ENCODE measurements around the gene INAFM1. TPM values are rescaled to one million over a fixed set of nuclear protein-coding genes. Genes with fewer than 3 reads are reported as not detected.
A peak's percentile ranks its signal among the peaks of the same experiment; 100 is the strongest.
"Not testable (repeated sequence)": the region's sequence is repeated elsewhere in the genome, so short reads cannot be mapped to it uniquely, and the experiment has no call there.

Gene INAFM1
- total RNA-seq, 1 donor from 2014 or later = 4.8 TPM

DNA sequence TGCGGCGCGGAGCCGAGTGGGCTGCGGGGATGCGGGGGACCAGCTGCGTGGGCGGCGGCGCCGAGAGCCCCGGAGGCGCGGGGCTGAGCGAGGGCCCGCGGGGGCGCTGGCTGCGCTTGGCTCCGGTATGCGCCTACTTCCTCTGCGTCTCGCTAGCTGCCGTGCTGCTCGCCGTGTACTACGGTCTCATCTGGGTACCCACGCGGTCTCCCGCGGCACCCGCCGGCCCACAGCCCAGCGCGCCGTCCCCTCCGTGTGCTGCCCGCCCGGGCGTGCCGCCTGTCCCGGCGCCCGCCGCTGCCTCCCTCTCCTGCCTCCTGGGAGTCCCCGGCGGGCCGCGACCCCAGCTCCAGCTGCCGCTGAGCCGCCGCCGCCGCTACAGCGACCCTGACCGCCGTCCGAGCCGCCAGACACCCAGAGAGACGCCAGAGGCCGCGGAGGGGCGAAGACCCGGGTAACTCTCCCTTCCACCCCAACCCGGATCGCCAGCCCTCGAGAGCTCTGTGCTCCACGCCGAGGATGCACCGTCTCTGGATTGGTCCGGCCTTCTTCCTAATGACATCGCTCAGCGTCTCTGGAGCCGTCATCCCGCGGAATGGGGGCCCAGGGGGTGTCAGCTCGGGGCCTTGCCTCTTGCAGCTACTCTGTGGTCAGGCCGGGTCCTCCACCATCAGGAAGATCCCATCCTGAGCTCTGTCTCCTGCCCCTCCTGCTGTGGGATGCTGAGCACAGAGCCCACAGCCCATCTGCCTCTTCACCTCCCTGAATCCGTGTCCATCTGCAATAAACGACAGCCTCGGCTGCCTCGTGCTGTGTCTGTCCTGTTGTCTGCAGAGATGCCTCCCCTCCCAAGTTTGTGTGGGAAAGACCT lies 441 bp downstream of the INAFM1 start:
- H3K27me3 Mint-ChIP-seq (ENCODE audit: unreplicated experiment) = peaks cover 17% of the 10 kb centered on the region
- peak overlapping the region; percentile 81 for H3K4me3 Mint-ChIP-seq (ENCODE audit: unreplicated experiment)
- TF ChIP-seq, protein P1, sequence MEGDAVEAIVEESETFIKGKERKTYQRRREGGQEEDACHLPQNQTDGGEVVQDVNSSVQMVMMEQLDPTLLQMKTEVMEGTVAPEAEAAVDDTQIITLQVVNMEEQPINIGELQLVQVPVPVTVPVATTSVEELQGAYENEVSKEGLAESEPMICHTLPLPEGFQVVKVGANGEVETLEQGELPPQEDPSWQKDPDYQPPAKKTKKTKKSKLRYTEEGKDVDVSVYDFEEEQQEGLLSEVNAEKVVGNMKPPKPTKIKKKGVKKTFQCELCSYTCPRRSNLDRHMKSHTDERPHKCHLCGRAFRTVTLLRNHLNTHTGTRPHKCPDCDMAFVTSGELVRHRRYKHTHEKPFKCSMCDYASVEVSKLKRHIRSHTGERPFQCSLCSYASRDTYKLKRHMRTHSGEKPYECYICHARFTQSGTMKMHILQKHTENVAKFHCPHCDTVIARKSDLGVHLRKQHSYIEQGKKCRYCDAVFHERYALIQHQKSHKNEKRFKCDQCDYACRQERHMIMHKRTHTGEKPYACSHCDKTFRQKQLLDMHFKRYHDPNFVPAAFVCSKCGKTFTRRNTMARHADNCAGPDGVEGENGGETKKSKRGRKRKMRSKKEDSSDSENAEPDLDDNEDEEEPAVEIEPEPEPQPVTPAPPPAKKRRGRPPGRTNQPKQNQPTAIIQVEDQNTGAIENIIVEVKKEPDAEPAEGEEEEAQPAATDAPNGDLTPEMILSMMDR (IDR thresholded peaks at IDR 0.05; ENCODE audit: unreplicated experiment) = no peak
- peaks cover 14% of the 10 kb centered on the region for H3K36me3 Mint-ChIP-seq (ENCODE audit: low read depth, unreplicated experiment)
- peak overlapping the region; percentile 67 for H3K27ac Mint-ChIP-seq (ENCODE audit: unreplicated experiment)
- peaks cover 15% of the 10 kb centered on the region for H3K4me1 Mint-ChIP-seq (ENCODE audit: unreplicated experiment)
- DNase-seq (ENCODE audit: low spot score) = peak; percentile 28
- H3K9me3 Mint-ChIP-seq (ENCODE audit: unreplicated experiment) = no peaks in the 10 kb centered on the region

DNA sequence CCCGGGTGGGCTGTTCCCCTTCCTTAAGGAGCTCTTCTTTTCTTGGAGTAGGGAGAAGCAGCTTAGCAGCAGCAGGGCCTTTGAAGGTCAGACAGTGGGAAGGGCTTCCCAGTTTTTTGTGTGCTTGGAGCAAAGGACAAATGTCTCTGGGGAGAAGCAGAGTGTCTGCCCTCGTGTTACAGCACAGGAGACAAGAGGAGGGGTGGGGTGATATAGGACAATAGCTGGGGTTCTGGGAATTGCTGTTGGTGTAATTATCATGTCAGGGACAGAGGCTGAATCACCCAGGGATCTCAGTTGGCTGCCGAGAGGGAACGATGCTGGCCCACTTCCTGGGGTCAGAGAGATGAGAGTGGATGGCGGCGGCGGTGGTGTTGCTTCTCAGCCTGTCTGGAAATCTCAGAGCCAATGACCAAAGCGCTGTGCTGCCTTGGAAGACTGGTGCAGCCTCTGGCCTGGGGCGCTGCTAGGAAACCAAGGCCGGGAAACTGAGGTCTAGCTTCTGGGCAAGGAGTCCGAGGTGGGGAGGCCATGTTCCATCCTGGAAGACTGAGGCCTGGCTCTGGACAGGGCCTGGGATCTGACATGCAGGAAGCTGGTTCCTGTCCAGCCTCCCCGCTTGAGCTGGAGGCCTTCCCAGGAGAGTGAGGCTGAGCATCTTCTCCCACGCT lies 1.2 kb downstream of the INAFM1 start:
- no peaks in the 10 kb centered on the region for H3K9me3 Mint-ChIP-seq (ENCODE audit: unreplicated experiment)
- no peak for DNase-seq (ENCODE audit: low spot score)
- H3K27ac Mint-ChIP-seq (ENCODE audit: unreplicated experiment) = peak overlapping the region; percentile 67
- peaks cover 15% of the 10 kb centered on the region for H3K4me1 Mint-ChIP-seq (ENCODE audit: unreplicated experiment)
- peaks cover 17% of the 10 kb centered on the region for H3K27me3 Mint-ChIP-seq (ENCODE audit: unreplicated experiment)
- H3K4me3 Mint-ChIP-seq (ENCODE audit: unreplicated experiment) = peak overlapping the region; percentile 81
- H3K36me3 Mint-ChIP-seq (ENCODE audit: low read depth, unreplicated experiment) = peaks cover 11% of the 10 kb centered on the region
- TF ChIP-seq, protein P1 (IDR thresholded peaks at IDR 0.05; ENCODE audit: unreplicated experiment) = no peak

DNA sequence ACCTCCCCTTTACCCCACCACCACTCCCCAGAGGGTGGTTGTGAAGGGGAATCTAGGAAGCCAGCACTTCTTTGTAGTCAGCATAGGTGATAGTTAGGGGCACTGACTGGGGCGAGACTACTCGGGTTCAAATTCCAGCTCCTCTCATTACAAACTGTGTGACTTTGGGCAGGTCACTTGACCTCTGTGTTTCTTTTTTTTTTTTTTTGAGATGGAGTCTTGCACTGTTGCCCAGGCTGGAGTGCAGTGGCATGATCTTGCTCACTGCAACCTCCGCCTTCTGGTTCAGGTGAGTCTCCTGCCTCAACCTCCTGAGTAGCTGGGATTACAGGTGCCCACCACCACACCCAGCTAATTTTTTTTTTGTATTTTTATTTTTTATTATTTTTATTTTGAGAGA lies 1.8 kb downstream of the INAFM1 start:
- not testable (repeated sequence) for H3K9me3 Mint-ChIP-seq (ENCODE audit: unreplicated experiment); DNase-seq (ENCODE audit: low spot score); H3K27ac Mint-ChIP-seq (ENCODE audit: unreplicated experiment); H3K4me3 Mint-ChIP-seq (ENCODE audit: unreplicated experiment)
- peaks cover 11% of the 10 kb centered on the region for H3K36me3 Mint-ChIP-seq (ENCODE audit: low read depth, unreplicated experiment)
- H3K27me3 Mint-ChIP-seq (ENCODE audit: unreplicated experiment) = peaks cover 17% of the 10 kb centered on the region
- peaks cover 15% of the 10 kb centered on the region for H3K4me1 Mint-ChIP-seq (ENCODE audit: unreplicated experiment)

DNA sequence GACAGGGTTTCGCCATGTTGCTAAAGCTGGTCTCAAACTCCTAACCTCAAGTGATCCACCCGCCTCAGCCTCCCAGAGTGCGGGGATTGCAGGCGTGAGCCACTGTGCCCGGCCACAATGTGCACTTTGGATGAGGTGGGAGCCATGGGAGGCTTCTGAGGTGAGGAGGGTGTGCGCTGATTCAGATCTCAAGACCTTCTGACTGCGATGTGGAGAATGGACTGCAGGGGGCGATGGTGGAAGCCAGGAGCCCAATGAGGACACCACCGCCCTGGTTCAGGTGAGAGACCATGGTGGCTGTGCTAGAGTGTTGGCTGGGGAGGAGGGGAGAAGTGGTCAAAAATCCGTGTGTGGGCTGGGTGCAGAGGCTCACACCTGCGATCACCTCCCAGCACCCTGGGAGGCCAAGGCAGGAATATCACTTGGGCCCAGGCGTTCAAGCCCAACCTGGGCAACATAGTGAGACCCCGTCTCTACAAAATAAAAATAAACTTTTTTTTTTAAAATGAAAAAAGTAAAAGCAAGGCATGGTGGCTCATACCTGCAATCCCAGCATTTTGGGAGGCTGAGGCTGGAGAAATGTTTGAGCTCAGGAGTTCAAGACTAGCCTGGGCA lies 5.6 kb downstream of the INAFM1 start:
- H3K4me3 Mint-ChIP-seq (ENCODE audit: unreplicated experiment) = no peak overlapping the region
- H3K4me1 Mint-ChIP-seq (ENCODE audit: unreplicated experiment) = peaks cover 5% of the 10 kb centered on the region
- H3K27ac Mint-ChIP-seq (ENCODE audit: unreplicated experiment) = no peak overlapping the region
- peaks cover 4% of the 10 kb centered on the region for H3K36me3 Mint-ChIP-seq (ENCODE audit: low read depth, unreplicated experiment)
- H3K27me3 Mint-ChIP-seq (ENCODE audit: unreplicated experiment) = peaks cover 13% of the 10 kb centered on the region
- no peaks in the 10 kb centered on the region for H3K9me3 Mint-ChIP-seq (ENCODE audit: unreplicated experiment)
- peak; percentile 61 for DNase-seq (ENCODE audit: low spot score)
- TF ChIP-seq, protein P1 (IDR thresholded peaks at IDR 0.05; ENCODE audit: unreplicated experiment) = peak; percentile 39

DNA sequence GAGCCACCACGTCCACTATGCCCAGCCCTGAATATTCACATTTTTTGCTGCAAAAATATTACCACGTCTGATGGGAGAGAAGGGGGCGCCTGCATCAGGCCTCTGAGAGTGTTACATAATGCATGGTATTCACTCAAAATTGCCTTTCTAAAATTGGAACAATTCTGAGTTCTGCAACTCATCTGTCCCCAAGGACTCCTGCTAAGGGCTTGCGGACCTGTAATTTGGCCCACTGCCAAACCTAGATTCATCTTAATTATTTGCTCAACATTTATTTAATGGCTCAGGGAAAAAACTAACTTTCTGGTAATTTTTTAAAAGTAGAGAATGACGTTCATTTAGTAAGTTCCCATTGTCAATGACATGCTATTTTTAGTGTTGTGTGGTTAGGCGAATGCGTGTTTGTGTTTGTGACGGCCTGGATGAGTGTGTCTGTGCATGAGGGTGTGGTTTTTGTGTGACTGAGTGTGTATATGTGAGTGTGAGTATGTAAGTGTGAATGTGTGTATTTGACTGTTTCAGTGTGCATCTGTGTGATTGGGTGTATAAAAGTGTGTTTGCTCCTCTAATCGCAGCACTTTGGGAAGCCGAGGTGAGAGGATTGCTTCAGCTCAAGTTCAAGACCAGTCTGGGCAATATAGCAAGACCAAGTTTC lies 8.8 kb downstream of the INAFM1 start:
- no peak overlapping the region for H3K4me3 Mint-ChIP-seq (ENCODE audit: unreplicated experiment)
- H3K9me3 Mint-ChIP-seq (ENCODE audit: unreplicated experiment) = no peaks in the 10 kb centered on the region
- H3K27me3 Mint-ChIP-seq (ENCODE audit: unreplicated experiment) = peaks cover 3% of the 10 kb centered on the region
- peaks cover under 1% of the 10 kb centered on the region for H3K36me3 Mint-ChIP-seq (ENCODE audit: low read depth, unreplicated experiment)
- no peak for DNase-seq (ENCODE audit: low spot score)
- no peak overlapping the region for H3K27ac Mint-ChIP-seq (ENCODE audit: unreplicated experiment)
- no peaks in the 10 kb centered on the region for H3K4me1 Mint-ChIP-seq (ENCODE audit: unreplicated experiment)
- TF ChIP-seq, protein P1 (IDR thresholded peaks at IDR 0.05; ENCODE audit: unreplicated experiment) = no peak
